Progenitor cell of endocrine pancreas (in vitro differentiated cells): ENCODE measurements around the gene NRXN3. TPM values are rescaled to one million over a fixed set of nuclear protein-coding genes. Genes with fewer than 3 reads are reported as not detected.
A peak's percentile ranks its signal among the peaks of the same experiment; 100 is the strongest.

ENCODE experiments used
- DNase-seq: peaks from one replicate; pipeline ENCODE4 v3.0.0; 2021; ENCODE audit warnings: low spot score; ENCODE audit not compliant: unreplicated experiment
- H3K27ac Mint-ChIP-seq: 2 replicates; pipeline ENCODE4 v1.8.0; 2021; ENCODE audit warnings: mild to moderate bottlenecking, moderate library complexity, mixed read lengths
- H3K27me3 Mint-ChIP-seq: 2 replicates; pipeline ENCODE4 v1.8.0; 2021; ENCODE audit warnings: mixed read lengths
- H3K36me3 Mint-ChIP-seq: 2 replicates; pipeline ENCODE4 v1.8.0; 2022; ENCODE audit warnings: mixed read lengths; ENCODE audit not compliant: insufficient read depth
- H3K4me1 Mint-ChIP-seq: 2 replicates; pipeline ENCODE4 v1.8.0; 2021; ENCODE audit warnings: low read depth, mixed read lengths
- H3K4me3 Mint-ChIP-seq: 2 replicates; pipeline ENCODE4 v1.8.0; 2021; ENCODE audit warnings: low read depth, mild to moderate bottlenecking, moderate library complexity, mixed read lengths
- H3K9me3 Mint-ChIP-seq: 2 replicates; pipeline ENCODE4 v1.8.0; 2021; ENCODE audit warnings: low read depth, mixed read lengths
- CTCF ChIP-seq: fragments of 200-600 bp; sonication (generic); IDR thresholded peaks from one replicate; pipeline ENCODE4 v1.5.0; 2021; ENCODE audit warnings: antibody characterized with exemption, mild to moderate bottlenecking; ENCODE audit not compliant: unreplicated experiment
- total RNA-seq: library from RNA; stranded (reverse); gene quantifications from 2 replicates; pipeline ENCODE4 v1.2.1, GENCODE V29; 2021

NRXN3 gene
- total RNA-seq, 1 donor from 2014 or later: 22.1 TPM

DNA sequence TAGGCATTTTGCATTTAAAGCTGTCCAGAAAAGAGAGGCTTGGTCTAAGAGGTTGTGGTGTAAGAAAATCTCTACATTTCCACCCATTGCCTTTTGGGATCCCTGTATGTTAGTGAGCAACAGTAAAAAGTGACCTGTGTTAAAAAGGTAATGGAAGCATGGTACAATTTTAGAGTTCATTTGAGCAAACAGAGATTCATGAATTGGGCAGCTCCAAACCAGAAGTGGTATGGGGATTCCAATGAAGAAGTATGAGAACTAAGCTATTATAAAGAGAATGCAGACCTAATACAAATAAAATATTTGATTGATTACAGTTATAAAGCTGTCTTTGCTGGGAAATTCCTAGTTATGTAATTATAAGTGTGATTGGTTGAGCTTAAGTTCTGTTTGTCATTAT lies 1134.1 kb downstream of the NRXN3 start:
- Mint-ChIP-seq H3K36me3 (peaks cover 11% of the 10 kb centered on the region), H3K9me3 (peaks cover 5% of the 10 kb centered on the region), H3K4me1 (peaks cover 22% of the 10 kb centered on the region), H3K27me3 (no peaks in the 10 kb centered on the region), H3K27ac (no peak overlapping the region), H3K4me3 (no peak overlapping the region)
- DNase-seq: no peak
- TF ChIP-seq CTCF: no peak

GRCh38 chr14:79306546-79306945 lies 1136.4 kb downstream of the NRXN3 start:
- Mint-ChIP-seq H3K27me3 (no peaks in the 10 kb centered on the region), H3K27ac (peak overlapping the region; percentile 65), H3K4me1 (peaks cover 7% of the 10 kb centered on the region), H3K9me3 (peaks cover 5% of the 10 kb centered on the region), H3K36me3 (peaks cover 11% of the 10 kb centered on the region), H3K4me3 (no peak overlapping the region)
- DNase-seq: no peak
- TF ChIP-seq CTCF: no peak

DNA sequence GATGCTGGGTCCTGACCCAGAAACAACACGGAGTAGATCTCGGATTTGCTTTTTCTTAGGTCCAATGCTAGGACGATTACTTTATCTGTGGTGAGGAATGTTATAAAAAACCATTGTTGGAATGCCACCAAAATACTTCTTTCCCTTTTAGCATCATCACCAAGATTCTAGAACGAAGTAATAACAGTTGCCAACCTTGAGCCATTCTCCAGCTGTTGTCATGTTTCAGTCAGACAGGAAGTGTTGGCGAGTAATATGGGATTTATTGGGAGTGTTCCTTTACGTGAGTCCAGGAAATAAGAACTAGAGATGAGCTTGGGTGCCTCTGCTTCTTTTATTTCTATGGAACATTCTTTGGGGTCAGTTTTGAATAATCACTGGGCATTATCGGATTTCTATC lies 1148.2 kb downstream of the NRXN3 start:
- TF ChIP-seq CTCF: no peak
- no peaks in the 10 kb centered on the region for H3K9me3 Mint-ChIP-seq
- DNase-seq: no peak
- peaks cover 1% of the 10 kb centered on the region for H3K36me3 Mint-ChIP-seq
- H3K4me3 Mint-ChIP-seq: no peak overlapping the region
- peaks cover 12% of the 10 kb centered on the region for H3K4me1 Mint-ChIP-seq
- H3K27ac Mint-ChIP-seq: no peak overlapping the region
- no peaks in the 10 kb centered on the region for H3K27me3 Mint-ChIP-seq

GRCh38 chr14:79320561-79320960 lies 1150.4 kb downstream of the NRXN3 start:
- DNase-seq: no peak
- H3K4me3 Mint-ChIP-seq: no peak overlapping the region
- H3K4me1 Mint-ChIP-seq: peaks cover 26% of the 10 kb centered on the region

DNA sequence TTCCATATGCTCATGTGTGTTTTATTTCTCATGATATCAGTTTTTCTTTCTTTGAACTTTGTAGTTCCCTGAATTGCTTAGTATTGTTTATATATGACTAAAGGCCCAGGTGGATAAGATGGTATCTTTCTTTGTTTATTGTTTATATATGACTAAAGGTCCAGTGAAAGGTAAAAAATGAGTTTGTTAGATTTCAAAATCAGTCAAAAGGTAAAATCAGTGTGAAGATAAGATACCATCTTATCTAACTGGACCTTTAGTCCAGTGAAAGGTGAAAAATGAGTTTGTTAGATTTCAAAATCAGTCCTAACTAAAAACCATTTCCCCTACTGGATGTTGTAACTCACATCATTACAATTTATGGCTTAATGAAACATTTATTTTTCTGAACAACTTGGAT lies 1150.9 kb downstream of the NRXN3 start:
- DNase-seq: no peak
- no peaks in the 10 kb centered on the region for H3K27me3 Mint-ChIP-seq
- H3K4me1 Mint-ChIP-seq: peaks cover 23% of the 10 kb centered on the region
- no peak overlapping the region for H3K27ac Mint-ChIP-seq
- no peak overlapping the region for H3K4me3 Mint-ChIP-seq
- H3K9me3 Mint-ChIP-seq: no peaks in the 10 kb centered on the region
- TF ChIP-seq CTCF: no peak
- H3K36me3 Mint-ChIP-seq: no peaks in the 10 kb centered on the region

More at GRCh38 chr14:79320561-79320960, 1150.4 kb downstream of the NRXN3 start:
- no peak overlapping the region for H3K27ac Mint-ChIP-seq
- no peaks in the 10 kb centered on the region for H3K36me3 Mint-ChIP-seq
- TF ChIP-seq CTCF: no peak
- H3K27me3 Mint-ChIP-seq: no peaks in the 10 kb centered on the region
- no peaks in the 10 kb centered on the region for H3K9me3 Mint-ChIP-seq
